Measurements from ENCODE around the gene CCDC141. TPM values are rescaled to one million over a fixed set of nuclear protein-coding genes. Genes with fewer than 3 reads are reported as not detected.

Gene CCDC141
- total RNA-seq, 1 donor from 2014 or later = 0.20 TPM

- peak; percentile 20 to 27 for DNase-seq (ENCODE audit: low read depth in 2 of 2)
Measured at GRCh38 chr2:178874529-178875240, 175.3 kb downstream of the CCDC141 start.

- DNase-seq (ENCODE audit: low read depth in 2 of 2) = no peak
Measured at GRCh38 chr2:178873912-178874311, 176.0 kb downstream of the CCDC141 start.

GRCh38 chr2:178871536-178871935 lies 178.4 kb downstream of the CCDC141 start:
- no peak for DNase-seq (ENCODE audit: low read depth in 2 of 2)

- peak; percentile 70 to 80 for DNase-seq (ENCODE audit: low read depth in 2 of 2)
Measured at GRCh38 chr2:178870703-178871102, 179.2 kb downstream of the CCDC141 start.

- no peak for DNase-seq (ENCODE audit: low read depth in 2 of 2)
Measured at GRCh38 chr2:178865999-178866398, 183.9 kb downstream of the CCDC141 start.

GRCh38 chr2:178865146-178865936 lies 184.6 kb downstream of the CCDC141 start:
- DNase-seq (ENCODE audit: low read depth in 2 of 2) = peak; percentile 17

GRCh38 chr2:178863856-178864620 lies 185.9 kb downstream of the CCDC141 start:
- peak; percentile 87 to 98 for DNase-seq (ENCODE audit: low read depth in 2 of 2)

- DNase-seq (ENCODE audit: low read depth in 2 of 2) = peak in 1 of 2 donors; percentile 35
Measured at GRCh38 chr2:178863130-178863855, 186.6 kb downstream of the CCDC141 start.

- no peak for DNase-seq (ENCODE audit: low read depth in 2 of 2)
Measured at GRCh38 chr2:178860551-178860950, 189.4 kb downstream of the CCDC141 start.

GRCh38 chr2:178859730-178860129 lies 190.2 kb downstream of the CCDC141 start:
- DNase-seq (ENCODE audit: low read depth in 2 of 2) = no peak

GRCh38 chr2:178858896-178859625 lies 190.9 kb downstream of the CCDC141 start:
- DNase-seq (ENCODE audit: low read depth in 2 of 2) = no peak

- no peak for DNase-seq (ENCODE audit: low read depth in 2 of 2)
Measured at GRCh38 chr2:178855151-178855550, 194.8 kb downstream of the CCDC141 start.

- no peak for DNase-seq (ENCODE audit: low read depth in 2 of 2)
Measured at GRCh38 chr2:178848335-178848734, 201.6 kb downstream of the CCDC141 start.

- DNase-seq (ENCODE audit: low read depth in 2 of 2) = no peak
Measured at GRCh38 chr2:178846458-178846802, 203.5 kb downstream of the CCDC141 start.

- DNase-seq (ENCODE audit: low read depth in 2 of 2) = no peak
Measured at GRCh38 chr2:178845566-178846457, 204.1 kb downstream of the CCDC141 start.

GRCh38 chr2:178844701-178845100 lies 205.2 kb downstream of the CCDC141 start:
- DNase-seq (ENCODE audit: low read depth in 2 of 2) = no peak

- DNase-seq (ENCODE audit: low read depth in 2 of 2) = no peak
Measured at GRCh38 chr2:178844269-178844668, 205.7 kb downstream of the CCDC141 start.

- no peak for DNase-seq (ENCODE audit: low read depth in 2 of 2)
Measured at GRCh38 chr2:178843697-178844096, 206.2 kb downstream of the CCDC141 start.

- no peak for DNase-seq (ENCODE audit: low read depth in 2 of 2)
Measured at GRCh38 chr2:178836807-178837206, 213.1 kb downstream of the CCDC141 start.

- no peak for DNase-seq (ENCODE audit: low read depth in 2 of 2)
Measured at GRCh38 chr2:178834086-178834485, 215.9 kb downstream of the CCDC141 start.

All from lung microvascular endothelial cell (primary cell).